Skeletal muscle tissue (tissue), 4 donors: Measurements from ENCODE around the gene WDR86. TPM values are rescaled to one million over a fixed set of nuclear protein-coding genes. Genes with fewer than 3 reads are reported as not detected.

Experiments
- H3K27ac ChIP-seq: one replicate; pipeline ENCODE4 v1.7.0; 2013; ENCODE audit warnings: mild to moderate bottlenecking, low read depth, low read length, inconsistent platforms
- H3K27me3 ChIP-seq, 3 donors: one replicate each; pipeline ENCODE4 v1.7.0; 2013; ENCODE audit warnings: low read length in 3 of 3; ENCODE audit not compliant: control insufficient read depth in 3 of 3, insufficient read depth in 3 of 3
- H3K36me3 ChIP-seq, 3 donors: one replicate each; pipeline ENCODE4 v1.7.0; 2013; ENCODE audit warnings: low read length in 3 of 3; ENCODE audit not compliant: control insufficient read depth in 3 of 3, insufficient read depth in 3 of 3
- H3K4me1 ChIP-seq, 3 donors: one replicate each; pipeline ENCODE4 v1.7.0; 2013; ENCODE audit warnings: low read length in 3 of 3, mild to moderate bottlenecking in 3 of 3; ENCODE audit not compliant: control insufficient read depth in 3 of 3, insufficient read depth in 3 of 3
- H3K4me3 ChIP-seq, 3 donors: one replicate each; pipeline ENCODE4 v1.7.0; 2013; ENCODE audit warnings: low read length in 3 of 3
- H3K9ac ChIP-seq, 3 donors: one replicate each; pipeline ENCODE4 v1.7.0; 2013; ENCODE audit warnings: low read length in 3 of 3, mild to moderate bottlenecking in 3 of 3, moderate library complexity in 2 of 3, low read depth in 1 of 3
- H3K9me3 ChIP-seq, 3 donors: one replicate each; pipeline ENCODE4 v1.7.0; 2013; ENCODE audit warnings: low read length in 3 of 3; ENCODE audit not compliant: control insufficient read depth in 3 of 3
- total RNA-seq: library from RNA; depleted of rRNA; stranded (reverse); fragments of >200 nt; gene quantifications from one replicate; pipeline ENCODE4 v1.2.3, GENCODE V29; 2014
- donor health status: Osteomylitis.

Gene WDR86
- total RNA-seq, 1 donor from 2014 or later, result 4.7 TPM

DNA sequence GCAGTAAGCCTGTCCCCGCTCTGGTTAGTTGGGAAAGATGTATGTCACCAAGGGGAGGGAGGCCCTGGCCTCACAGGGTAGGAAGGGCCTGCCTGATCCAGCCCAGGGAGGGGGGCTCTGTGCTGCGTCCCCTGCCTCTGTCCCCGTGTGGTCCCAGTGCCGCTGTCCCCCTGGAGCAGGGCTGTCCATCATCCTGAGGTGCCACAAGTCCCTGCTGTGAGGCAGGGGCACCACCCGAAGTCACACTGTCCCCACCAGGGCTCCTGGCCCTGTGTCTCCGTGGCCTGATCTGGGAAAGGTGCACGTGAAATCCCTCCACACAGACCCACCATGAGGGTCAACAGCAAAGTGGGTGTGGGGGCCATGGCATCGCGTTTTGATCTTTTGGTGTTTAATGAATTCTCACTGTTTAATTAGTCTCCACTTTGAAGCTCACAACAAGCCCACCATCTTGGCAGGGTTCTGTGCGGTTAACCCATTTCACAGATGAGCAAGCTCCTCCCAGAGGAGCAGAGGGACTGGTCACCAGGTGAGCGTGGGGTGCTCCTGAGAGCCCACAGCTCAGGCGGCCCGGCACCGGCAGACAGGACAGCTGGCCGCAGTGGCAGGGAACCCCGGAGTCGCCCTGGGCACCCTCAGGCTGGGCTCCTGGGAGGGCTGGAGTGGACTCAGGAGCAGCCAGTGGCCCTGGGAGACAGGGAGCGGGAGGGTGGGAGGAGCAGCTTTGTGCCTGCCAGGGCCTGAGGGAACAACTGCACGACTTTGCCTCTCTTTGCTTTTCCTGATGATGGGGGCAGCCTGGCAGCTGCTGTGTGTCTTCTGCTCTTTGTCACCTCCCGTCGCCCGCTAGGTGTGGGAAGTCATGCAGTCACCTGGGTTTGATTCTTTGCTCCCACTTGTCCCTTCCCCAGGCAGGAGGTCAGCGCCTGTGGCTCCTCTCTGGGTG is 42.1 kb upstream of the WDR86 start:
- Histone ChIP-seq H3K27ac (no peak overlapping the region), H3K27me3 (no peaks in the 10 kb centered on the region), H3K36me3 (no peaks in the 10 kb centered on the region), H3K4me3 (no peak overlapping the region), H3K9ac (no peak overlapping the region), H3K9me3 (no peaks in the 10 kb centered on the region), H3K4me1 (peaks cover 0 to 5% (median 2%) of the 10 kb centered on the region in 3 donors)

DNA sequence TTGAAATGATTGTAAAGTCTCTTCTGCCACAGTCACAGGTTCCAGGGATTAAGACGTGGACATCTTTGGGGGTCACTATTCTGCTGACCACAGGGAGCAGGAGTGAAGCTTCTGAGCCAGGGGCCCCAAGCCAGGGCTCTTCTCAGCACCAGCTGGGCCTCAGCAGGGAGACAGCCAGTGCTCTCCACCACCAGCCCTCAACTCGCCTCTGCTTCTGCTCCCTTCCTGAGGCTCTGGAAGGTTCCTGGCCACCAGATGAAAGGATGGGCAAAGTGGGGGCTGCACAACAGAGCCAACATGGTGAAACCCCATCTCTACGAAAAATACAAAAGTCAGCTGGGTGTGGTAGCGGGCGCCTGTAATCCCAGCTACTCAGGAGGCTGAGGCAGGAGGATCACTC is 41.3 kb upstream of the WDR86 start:
- no peaks in the 10 kb centered on the region for H3K27me3 ChIP-seq
- no peaks in the 10 kb centered on the region for H3K9me3 ChIP-seq
- no peak overlapping the region for H3K27ac ChIP-seq
- H3K9ac ChIP-seq, result peak overlapping the region in 1 of 3 donors; percentile 16
- peaks cover 0 to 5% (median 2%) of the 10 kb centered on the region in 3 donors for H3K4me1 ChIP-seq
- no peak overlapping the region for H3K4me3 ChIP-seq
- H3K36me3 ChIP-seq, result no peaks in the 10 kb centered on the region

DNA sequence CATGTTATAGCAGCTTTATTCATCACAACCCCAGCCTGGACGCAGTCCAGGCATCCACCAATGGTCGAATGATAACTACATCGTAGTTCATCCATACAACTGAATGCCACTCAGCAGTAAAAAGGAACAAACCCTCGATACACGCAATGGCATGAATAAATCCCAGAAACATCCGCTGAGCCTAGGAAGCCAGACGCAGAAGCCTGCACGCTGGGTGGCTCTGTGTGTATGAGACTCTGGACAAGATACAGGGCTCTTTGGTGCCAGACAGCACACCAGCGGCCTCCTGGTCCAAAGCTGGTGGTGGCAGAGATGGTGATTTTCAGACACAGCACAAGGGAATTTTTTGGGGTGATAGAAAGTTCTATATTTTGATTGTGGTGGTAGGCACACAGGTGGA is 40.2 kb upstream of the WDR86 start:
- Histone ChIP-seq H3K27ac (no peak overlapping the region), H3K27me3 (no peaks in the 10 kb centered on the region), H3K9me3 (no peaks in the 10 kb centered on the region), H3K9ac (no peak overlapping the region), H3K36me3 (no peaks in the 10 kb centered on the region), H3K4me1 (peaks cover 0 to 5% (median 2%) of the 10 kb centered on the region in 3 donors), H3K4me3 (no peak overlapping the region)

DNA sequence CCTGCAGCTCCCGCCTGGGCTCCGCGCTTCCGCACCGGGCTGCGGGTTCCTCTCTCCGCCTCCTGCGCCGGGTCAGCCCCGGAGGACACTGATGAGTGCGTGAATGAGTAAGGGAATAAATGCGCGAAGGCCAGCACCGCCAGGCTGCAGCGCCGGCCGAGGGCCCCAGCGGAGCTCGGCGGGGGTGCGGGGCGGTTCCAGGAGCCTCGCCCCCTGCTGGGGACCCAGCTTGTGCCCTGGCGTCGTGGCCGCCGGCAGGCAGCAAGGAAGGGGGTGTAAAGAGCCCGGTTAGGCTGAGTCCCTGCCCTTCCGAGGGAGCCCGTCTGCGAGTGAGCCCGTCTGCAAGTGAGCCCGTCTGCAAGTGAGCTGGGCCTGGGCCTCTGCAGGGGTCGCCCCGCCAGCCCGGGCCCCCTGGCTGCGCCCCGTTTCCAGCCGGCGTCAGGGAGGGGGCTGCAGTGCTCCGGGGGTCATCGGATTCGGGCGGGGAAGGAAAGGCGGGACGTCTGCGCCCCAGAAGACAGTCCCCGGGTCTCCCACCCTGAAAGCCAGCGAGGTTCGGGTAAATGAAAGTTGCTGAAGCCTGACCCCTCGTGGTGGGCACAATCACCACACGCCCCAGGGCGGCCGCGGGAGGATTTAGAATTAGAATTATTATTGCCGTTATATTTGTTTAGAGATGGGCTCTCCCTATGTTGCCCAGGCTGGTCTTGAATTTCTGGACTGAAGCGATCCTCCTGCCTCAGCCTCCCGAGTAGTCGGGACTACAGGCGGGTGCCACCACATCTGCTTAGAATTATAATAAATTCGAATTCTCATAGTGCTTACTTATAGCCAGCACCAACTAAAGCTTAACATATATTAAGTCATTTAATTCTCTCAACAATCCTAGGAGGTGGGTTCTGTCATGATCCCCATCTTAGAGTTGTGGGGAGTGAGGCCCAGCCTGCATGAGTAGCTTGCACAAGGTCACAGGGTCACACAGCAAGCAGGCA is 38.7 kb upstream of the WDR86 start:
- H3K27ac ChIP-seq, result no peak overlapping the region
- H3K9ac ChIP-seq, result peak overlapping the region; percentile 59 to 84 (median 61)
- H3K9me3 ChIP-seq, result no peaks in the 10 kb centered on the region
- no peaks in the 10 kb centered on the region for H3K27me3 ChIP-seq
- H3K4me3 ChIP-seq, result peak overlapping the region; percentile 66 to 67 (median 67)
- peaks cover 0 to 5% (median 2%) of the 10 kb centered on the region in 3 donors for H3K4me1 ChIP-seq
- H3K36me3 ChIP-seq, result no peaks in the 10 kb centered on the region

GRCh38 chr7:151447901-151448260 is 38.0 kb upstream of the WDR86 start:
- H3K27me3 ChIP-seq, result no peaks in the 10 kb centered on the region
- no peaks in the 10 kb centered on the region for H3K9me3 ChIP-seq
- H3K27ac ChIP-seq, result no peak overlapping the region
- no peaks in the 10 kb centered on the region for H3K36me3 ChIP-seq
- H3K4me1 ChIP-seq, result peaks cover 0 to 5% (median 2%) of the 10 kb centered on the region in 3 donors
- peak overlapping the region; percentile 66 to 67 (median 67) for H3K4me3 ChIP-seq
- H3K9ac ChIP-seq, result peak overlapping the region in 2 of 3 donors; percentile 61 to 84

DNA sequence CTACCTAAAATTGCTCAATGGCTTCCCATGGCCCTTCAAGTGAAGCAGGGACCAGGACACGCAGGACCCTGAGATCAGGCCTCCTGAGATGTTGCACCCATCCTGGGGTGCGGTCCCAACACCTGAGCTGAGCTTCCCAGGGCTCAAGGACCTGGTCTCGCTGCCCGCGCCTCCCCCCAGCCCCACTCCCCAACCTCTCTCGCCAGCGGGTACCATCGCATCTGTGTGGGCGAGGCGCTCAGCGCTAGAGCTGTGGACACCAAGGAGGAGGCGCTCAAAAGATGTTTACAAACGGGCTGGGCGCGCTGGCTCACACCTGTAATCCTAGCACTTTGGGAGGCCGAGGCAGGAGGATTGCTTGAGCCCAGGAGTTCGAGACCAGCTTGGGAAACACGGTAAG is 37.5 kb upstream of the WDR86 start:
- Histone ChIP-seq H3K27ac (no peak overlapping the region), H3K9me3 (no peaks in the 10 kb centered on the region), H3K4me3 (no peak overlapping the region), H3K4me1 (peaks cover 0 to 5% (median 2%) of the 10 kb centered on the region in 3 donors), H3K9ac (no peak overlapping the region), H3K27me3 (no peaks in the 10 kb centered on the region), H3K36me3 (no peaks in the 10 kb centered on the region)

DNA sequence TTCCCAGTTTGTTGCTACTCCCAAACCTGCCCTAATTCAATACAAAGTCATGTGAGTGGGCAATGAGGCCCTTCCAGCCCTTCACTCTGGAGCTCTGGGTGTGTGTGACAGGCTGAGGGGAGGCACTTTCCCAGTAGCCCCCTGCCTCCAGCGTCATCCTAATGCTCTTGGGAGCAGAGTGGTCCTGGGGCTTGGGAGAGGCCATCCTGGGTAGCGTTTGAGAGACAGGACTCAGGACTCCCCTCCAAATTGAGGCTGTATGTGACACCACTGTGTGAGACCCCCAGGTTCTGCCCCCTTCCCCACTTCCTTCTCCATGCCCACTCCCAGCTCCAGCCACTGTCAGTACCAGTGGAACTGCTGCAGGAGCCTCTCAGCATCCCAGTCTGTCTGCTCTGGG is 36.6 kb upstream of the WDR86 start:
- peaks cover 0 to 5% (median 2%) of the 10 kb centered on the region in 3 donors for H3K4me1 ChIP-seq
- no peaks in the 10 kb centered on the region for H3K9me3 ChIP-seq
- H3K27ac ChIP-seq, result no peak overlapping the region
- no peak overlapping the region for H3K4me3 ChIP-seq
- H3K9ac ChIP-seq, result no peak overlapping the region
- H3K36me3 ChIP-seq, result no peaks in the 10 kb centered on the region
- H3K27me3 ChIP-seq, result no peaks in the 10 kb centered on the region

DNA sequence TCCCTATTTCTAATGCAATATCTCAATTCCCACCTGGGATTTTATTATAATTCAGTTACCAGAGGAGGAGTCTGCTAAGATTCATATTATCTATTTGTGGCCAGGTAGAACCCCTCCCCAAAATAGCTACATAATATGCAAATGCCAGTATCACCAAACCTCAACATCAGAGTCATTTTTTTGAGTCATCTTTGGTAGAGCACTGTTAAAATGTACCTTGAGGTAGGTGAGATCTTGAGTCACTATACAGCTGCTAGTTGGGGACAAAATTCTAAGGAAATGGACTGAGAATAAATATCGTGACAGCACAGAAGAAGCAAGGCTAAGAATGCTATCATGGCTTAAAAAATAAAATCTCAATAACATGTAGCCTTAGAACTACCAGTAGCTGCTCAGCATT is 34.8 kb upstream of the WDR86 start:
- no peak overlapping the region for H3K27ac ChIP-seq
- H3K4me3 ChIP-seq, result no peak overlapping the region
- no peaks in the 10 kb centered on the region for H3K36me3 ChIP-seq
- peaks cover 7 to 12% (median 11%) of the 10 kb centered on the region in 3 donors for H3K27me3 ChIP-seq
- H3K4me1 ChIP-seq, result peaks cover 2 to 13% (median 5%) of the 10 kb centered on the region in 3 donors
- H3K9ac ChIP-seq, result no peak overlapping the region
- H3K9me3 ChIP-seq, result no peaks in the 10 kb centered on the region

DNA sequence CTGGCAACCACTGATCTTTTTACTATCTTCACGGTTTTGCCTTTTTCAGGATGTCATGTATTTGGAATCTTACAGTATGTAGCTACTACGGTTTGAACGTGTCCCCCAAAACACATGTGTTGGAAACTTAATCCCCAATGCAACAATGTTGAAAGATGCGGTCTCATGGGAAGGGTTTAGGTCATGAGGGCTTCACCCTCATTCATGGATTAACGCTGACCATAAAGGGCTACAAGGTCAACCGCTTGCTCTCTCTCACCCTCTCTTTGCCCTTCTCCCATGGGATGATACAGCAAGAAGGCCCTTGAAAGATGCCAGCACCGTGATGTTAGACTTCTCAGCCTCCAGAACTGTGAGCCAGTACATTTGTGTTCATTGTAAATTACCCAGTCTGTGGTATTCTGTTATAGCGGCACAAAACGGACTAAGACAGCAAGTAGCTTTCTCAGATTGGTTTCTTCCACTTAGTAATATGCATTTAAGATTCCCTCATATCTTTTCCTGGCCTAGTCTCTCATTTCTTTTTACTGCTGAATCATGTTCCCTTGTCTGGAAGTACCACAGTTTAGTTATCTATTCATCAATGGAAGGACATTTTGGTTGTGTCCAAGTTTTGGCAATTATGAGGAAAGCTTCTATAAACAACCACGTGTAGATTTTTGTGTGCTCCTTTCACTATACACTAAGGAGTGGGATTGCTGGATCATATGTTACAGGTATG is 33.1 kb upstream of the WDR86 start:
- H3K4me3 ChIP-seq, result no peak overlapping the region
- peaks cover 21 to 29% (median 27%) of the 10 kb centered on the region in 3 donors for H3K27me3 ChIP-seq
- no peak overlapping the region for H3K9ac ChIP-seq
- peaks cover 0 to 8% (median 7%) of the 10 kb centered on the region in 3 donors for H3K4me1 ChIP-seq
- H3K9me3 ChIP-seq, result no peaks in the 10 kb centered on the region
- no peaks in the 10 kb centered on the region for H3K36me3 ChIP-seq
- H3K27ac ChIP-seq, result no peak overlapping the region
